Measurements from ENCODE around the gene CCDC69.

The CCDC69 gene

DNA sequence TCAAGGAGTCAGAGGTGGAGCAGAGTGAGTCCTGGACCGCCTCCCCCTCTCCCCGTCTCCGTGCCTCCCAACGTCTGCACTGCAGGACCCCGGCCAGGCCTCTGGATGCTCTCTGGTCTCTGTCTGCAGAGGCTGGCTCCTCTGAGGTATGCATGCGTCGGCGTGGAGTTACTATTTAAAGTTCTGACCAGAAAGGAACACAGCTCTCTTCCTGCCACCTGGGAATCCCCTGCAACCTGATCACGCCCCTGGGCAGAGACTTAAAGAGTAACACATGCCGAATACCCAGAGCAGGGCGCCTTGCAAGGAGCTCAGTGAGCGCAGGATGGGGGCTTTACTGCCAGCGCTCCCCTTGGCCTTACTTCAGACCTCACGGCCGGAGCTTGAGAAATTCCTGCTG, 82.4 kb downstream of the CCDC69 start:
- TF ChIP-seq, protein P1, sequence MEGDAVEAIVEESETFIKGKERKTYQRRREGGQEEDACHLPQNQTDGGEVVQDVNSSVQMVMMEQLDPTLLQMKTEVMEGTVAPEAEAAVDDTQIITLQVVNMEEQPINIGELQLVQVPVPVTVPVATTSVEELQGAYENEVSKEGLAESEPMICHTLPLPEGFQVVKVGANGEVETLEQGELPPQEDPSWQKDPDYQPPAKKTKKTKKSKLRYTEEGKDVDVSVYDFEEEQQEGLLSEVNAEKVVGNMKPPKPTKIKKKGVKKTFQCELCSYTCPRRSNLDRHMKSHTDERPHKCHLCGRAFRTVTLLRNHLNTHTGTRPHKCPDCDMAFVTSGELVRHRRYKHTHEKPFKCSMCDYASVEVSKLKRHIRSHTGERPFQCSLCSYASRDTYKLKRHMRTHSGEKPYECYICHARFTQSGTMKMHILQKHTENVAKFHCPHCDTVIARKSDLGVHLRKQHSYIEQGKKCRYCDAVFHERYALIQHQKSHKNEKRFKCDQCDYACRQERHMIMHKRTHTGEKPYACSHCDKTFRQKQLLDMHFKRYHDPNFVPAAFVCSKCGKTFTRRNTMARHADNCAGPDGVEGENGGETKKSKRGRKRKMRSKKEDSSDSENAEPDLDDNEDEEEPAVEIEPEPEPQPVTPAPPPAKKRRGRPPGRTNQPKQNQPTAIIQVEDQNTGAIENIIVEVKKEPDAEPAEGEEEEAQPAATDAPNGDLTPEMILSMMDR (IDR thresholded peaks at IDR 0.05; ENCODE audit: low read depth, low read length, missing control alignments), result no peak
- H3K4me3 ChIP-seq (replicated peaks; ENCODE audit: low read depth, low read length), result no peak overlapping the region
- DNase-seq (ENCODE audit: extremely low read depth, low read depth), result no peak

GRCh38 chr5:151140686-151141459, 83.0 kb downstream of the CCDC69 start:
- DNase-seq (ENCODE audit: extremely low read depth, low read depth), result no peak
- TF ChIP-seq, protein P1 (IDR thresholded peaks at IDR 0.05; ENCODE audit: low read depth, low read length, missing control alignments), result no peak
- no peak overlapping the region for H3K4me3 ChIP-seq (replicated peaks; ENCODE audit: low read depth, low read length)

GRCh38 chr5:151139646-151140045, 84.2 kb downstream of the CCDC69 start:
- H3K4me3 ChIP-seq (replicated peaks; ENCODE audit: low read depth, low read length), result no peak overlapping the region
- TF ChIP-seq, protein P1 (IDR thresholded peaks at IDR 0.05; ENCODE audit: low read depth, low read length, missing control alignments), result no peak
- DNase-seq (ENCODE audit: extremely low read depth, low read depth), result no peak

- DNase-seq (ENCODE audit: extremely low read depth, low read depth), result no peak
- no peak overlapping the region for H3K4me3 ChIP-seq (replicated peaks; ENCODE audit: low read depth, low read length)
- TF ChIP-seq, protein P1 (IDR thresholded peaks at IDR 0.05; ENCODE audit: low read depth, low read length, missing control alignments), result no peak
Observed at GRCh38 chr5:151139015-151139414, 84.9 kb downstream of the CCDC69 start.

DNA sequence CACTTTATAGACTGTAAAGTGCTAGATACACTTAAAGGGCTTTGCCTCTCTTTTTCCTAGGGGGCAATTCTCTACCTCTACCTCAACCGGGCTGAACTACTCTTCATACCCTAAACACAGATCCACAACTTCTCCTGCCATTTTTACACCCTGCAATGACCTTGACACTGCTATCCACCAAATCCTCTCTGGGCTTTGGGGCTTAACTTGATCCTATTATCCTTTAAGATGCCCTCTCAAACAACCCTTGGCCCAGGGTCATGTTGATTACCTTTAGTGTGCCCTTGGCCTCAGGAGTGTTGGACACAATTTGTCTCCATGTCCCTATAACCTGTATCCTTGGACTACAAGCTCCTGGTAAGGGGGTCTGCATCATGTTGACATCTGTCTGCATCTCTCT, 85.8 kb downstream of the CCDC69 start:
- TF ChIP-seq, protein P1 (IDR thresholded peaks at IDR 0.05; ENCODE audit: low read depth, low read length, missing control alignments), result no peak
- no peak for DNase-seq (ENCODE audit: extremely low read depth, low read depth)

DNA sequence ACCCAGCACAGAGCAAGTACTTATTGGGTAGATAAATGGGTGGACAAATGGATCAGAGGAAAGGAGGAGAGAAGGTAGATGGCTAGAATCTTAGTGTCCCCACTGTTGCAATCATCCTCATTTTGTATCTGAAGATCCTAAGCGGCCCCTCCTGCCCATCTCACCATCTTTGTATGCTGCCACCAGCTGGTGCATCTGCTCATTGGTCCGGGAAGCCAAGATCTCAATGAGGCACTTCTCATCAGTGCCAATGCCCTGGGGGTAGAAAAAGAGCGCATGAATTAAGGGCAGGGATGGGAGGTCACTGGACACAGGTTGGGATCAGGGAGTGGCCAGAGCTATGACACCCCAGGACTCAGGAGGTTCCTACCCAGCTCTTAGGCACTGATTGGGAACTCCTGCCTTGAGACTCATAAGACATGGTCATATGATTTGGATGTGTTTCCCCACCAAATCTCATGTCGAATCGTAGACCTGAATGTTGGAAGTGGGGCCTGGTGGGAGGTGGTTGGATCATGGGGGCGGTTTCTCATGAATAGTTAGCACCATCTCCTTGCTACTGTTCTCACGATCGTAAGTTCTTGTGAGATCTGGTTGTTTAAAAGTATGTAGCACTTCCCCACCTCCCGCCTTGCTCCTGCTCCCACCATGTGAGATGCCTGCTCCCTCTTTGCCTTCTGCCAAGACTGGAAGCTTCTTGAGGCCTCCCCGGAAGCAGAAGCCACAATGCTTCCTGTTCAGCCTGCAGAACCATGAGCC, 86.6 kb downstream of the CCDC69 start:
- no peak overlapping the region for H3K4me3 ChIP-seq (replicated peaks; ENCODE audit: low read depth, low read length)
- TF ChIP-seq, protein P1 (IDR thresholded peaks at IDR 0.05; ENCODE audit: low read depth, low read length, missing control alignments), result no peak

More for the DNA sequence above, 85.8 kb downstream of the CCDC69 start:
- no peak overlapping the region for H3K4me3 ChIP-seq (replicated peaks; ENCODE audit: low read depth, low read length)

More for the DNA sequence above, 86.6 kb downstream of the CCDC69 start:
- no peak for DNase-seq (ENCODE audit: extremely low read depth, low read depth)

Data from HFF-Myc (cell line).